Panc1 (cell line): Measurements from ENCODE around the gene RMP24.

Source experiments
- ATAC-seq: fragments of 200-7000 bp; cut with Tn5 transposase; 2 replicates; pipeline ENCODE4 v1.9.1; 2020; ENCODE audit warnings: mild to moderate bottlenecking, moderate library complexity
- BruUV-seq: library from RNA; stranded (reverse); fragments of 400-500 nt; replicated peaks from 2 replicates; lab custom pipeline; 2021; lab: Mats Ljungman, UMichigan
- CTCF ChIA-PET: fragments of 300-600 bp; sonication (Branson Sonifier 250); formaldehyde crosslinking; loops from one replicate; lab custom pipeline; 2022; ENCODE audit warnings: antibody characterized with exemption; lab: Charles Lee
- POLR2A ChIA-PET: fragments of 300-600 bp; sonication (Branson Sonifier 250); formaldehyde crosslinking; loops from one replicate; lab custom pipeline; 2022; ENCODE audit warnings: antibody characterized with exemption; lab: Charles Lee
- DNase-seq: peaks from one replicate; pipeline ENCODE4 v3.0.0-alpha.2; 2010; ENCODE audit warnings: low read depth, low spot score
- H3K27ac ChIP-seq: 2 replicates; pipeline ENCODE4 v1.5.1; 2011; ENCODE audit warnings: mild to moderate bottlenecking, low read length, inconsistent platforms
- H3K27me3 ChIP-seq: fragments of 200-500 bp; sonication (Bioruptor generic); 2 replicates; pipeline ENCODE4 v1.6.0; 2014; ENCODE audit warnings: low read length, inconsistent platforms; ENCODE audit not compliant: control insufficient read depth, insufficient read depth
- H3K36me3 ChIP-seq: fragments of 200-500 bp; sonication (Bioruptor generic); 2 replicates; pipeline ENCODE4 v1.5.1; 2014; ENCODE audit warnings: inconsistent platforms, mild to moderate bottlenecking, low read length, moderate library complexity; ENCODE audit not compliant: control insufficient read depth, insufficient read depth
- H3K4me1 ChIP-seq: 2 replicates; pipeline ENCODE4 v1.5.1; 2011; ENCODE audit warnings: inconsistent platforms, mild to moderate bottlenecking, low read length, moderate library complexity; ENCODE audit not compliant: control insufficient read depth, insufficient read depth
- H3K4me3 ChIP-seq, 2 experiments: 2 replicates each; pipeline ENCODE4 v1.5.1; 2011 to 2012; ENCODE audit warnings: low read depth in 2 of 2, low read length in 2 of 2, mild to moderate bottlenecking in 2 of 2, inconsistent platforms in 1 of 2, moderate library complexity in 1 of 2
- H3K9me3 ChIP-seq: fragments of 200-500 bp; sonication (Bioruptor generic); 2 replicates; pipeline ENCODE4 v1.5.1; 2014; ENCODE audit warnings: low read depth, mild to moderate bottlenecking, inconsistent platforms, low read length, moderate library complexity; ENCODE audit not compliant: control insufficient read depth, insufficient read depth
- CTCF ChIP-seq: fragments of 450-650 bp; IDR thresholded peaks from 2 replicates; pipeline ENCODE4 v1.5.1; 2017; ENCODE audit warnings: mild to moderate bottlenecking
- POLR2AphosphoS5 ChIP-seq: IDR thresholded peaks from 2 replicates; pipeline ENCODE4 v1.6.1; 2012; ENCODE audit warnings: mild to moderate bottlenecking, low read depth, low read length, moderate library complexity
- REST ChIP-seq, 2 experiments: IDR thresholded peaks; 2 replicates each; pipeline ENCODE4 v1.6.1; 2011 to 2012; ENCODE audit warnings: low read depth in 2 of 2, control low read depth in 1 of 2, low read length in 1 of 2, mild to moderate bottlenecking in 1 of 2, moderate library complexity in 1 of 2; ENCODE audit not compliant: insufficient read depth in 1 of 2
- SIN3A ChIP-seq: IDR thresholded peaks from 2 replicates; pipeline ENCODE4 v1.6.1; 2012; ENCODE audit warnings: low read depth, mild to moderate bottlenecking, low read length, moderate library complexity, borderline replicate concordance; ENCODE audit not compliant: insufficient read depth
- TCF7L2 ChIP-seq: IDR thresholded peaks from 2 replicates; pipeline ENCODE4 v1.6.1; 2011; ENCODE audit warnings: mild to moderate bottlenecking, low read depth, low read length, inconsistent platforms
- in situ Hi-C: cut with HindIII; loops from 2 replicates; pipeline ENCODE4 v1.10.0; 2016; ENCODE audit warnings: low sequenced_read_pairs, low pct_unique_long_range_greater_than_20kb
- intact Hi-C: fragments of 100-400 bp; cut with micrococcal nuclease; formaldehyde crosslinking; loops from one replicate; pipeline ENCODE4 v1.10.0; 2022; ENCODE audit not compliant: unreplicated experiment

Gene RMP24

GRCh38 chr18:35982409-35983114 is 10.1 kb downstream of the RMP24 start:
- ATAC-seq (no peak), DNase-seq (no peak)
- TF ChIP-seq TCF7L2 (no peak), POLR2AphosphoS5 (no peak), CTCF (no peak), REST (IDR thresholded peaks at IDR 0.05; ENCODE audit: insufficient read depth in 1 of 2, low read depth in 2 of 2, low read length in 1 of 2) (no peak), SIN3A (no peak)
- intact Hi-C loops (no loop called here), in situ Hi-C loops (no loop called here)
- POLR2A ChIA-PET: no interaction called here
- CTCF ChIA-PET: no interaction called here
- no TSS peak for BruUV-seq
- Histone ChIP-seq H3K4me1 (no peaks in the 10 kb centered on the region), H3K4me3 (no peak overlapping the region), H3K9me3 (no peaks in the 10 kb centered on the region), H3K27me3 (no peaks in the 10 kb centered on the region), H3K36me3 (peaks cover 11% of the 10 kb centered on the region), H3K27ac (no peak overlapping the region)

- no peak for ATAC-seq
- DNase-seq: no peak
- Histone ChIP-seq H3K27me3 (no peaks in the 10 kb centered on the region), H3K4me3 (no peak overlapping the region), H3K27ac (no peak overlapping the region), H3K9me3 (no peaks in the 10 kb centered on the region), H3K4me1 (no peaks in the 10 kb centered on the region), H3K36me3 (peaks cover 8% of the 10 kb centered on the region)
- TF ChIP-seq REST (IDR thresholded peaks at IDR 0.05; ENCODE audit: insufficient read depth in 1 of 2, low read depth in 2 of 2, low read length in 1 of 2) (no peak), CTCF (no peak), TCF7L2 (no peak), SIN3A (no peak), POLR2AphosphoS5 (no peak)
- intact Hi-C loops (no loop called here), in situ Hi-C loops (no loop called here)
- CTCF ChIA-PET: no interaction called here
- POLR2A ChIA-PET: no interaction called here
- BruUV-seq: no TSS peak
Measured at GRCh38 chr18:35983147-35983546, 10.7 kb downstream of the RMP24 start.
